Liver (tissue), 2 donors: ENCODE measurements around the gene KRT32.

Experiments
- REST ChIP-seq: IDR thresholded peaks from 2 replicates; pipeline ENCODE4 v1.6.1; 2016; ENCODE audit warnings: antibody characterized with exemption, mild to moderate bottlenecking
- TF ChIP-seq, protein P1 (sequence below): fragments of 150-350 bp; IDR thresholded peaks from 2 replicates; pipeline ENCODE4 v1.5.1; 2017; ENCODE audit warnings: improper control_type of control experiment, low read depth, low read length; ENCODE audit not compliant: missing input control
- donor health status: healthy.

DNA sequence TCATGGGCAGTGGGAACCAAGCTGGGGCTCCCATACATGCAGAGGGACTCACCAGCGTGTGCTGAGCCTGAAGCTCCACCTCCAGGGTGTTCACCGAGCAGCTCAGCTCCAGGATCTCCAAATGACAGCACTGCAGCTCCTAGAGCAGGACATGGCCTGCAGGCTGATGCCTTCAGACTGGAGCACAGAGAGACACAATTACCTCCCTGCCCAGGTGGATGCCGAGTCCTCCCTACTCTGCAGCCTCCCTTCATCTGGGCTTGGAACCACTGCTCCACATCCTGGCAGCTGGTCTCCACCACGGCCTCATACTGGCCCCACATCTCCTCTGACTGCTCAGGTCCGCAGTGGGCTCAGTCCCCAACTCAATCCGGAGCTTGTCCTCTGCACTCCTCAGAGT lies 18.2 kb downstream of the KRT32 start:
- TF ChIP-seq, protein P1, sequence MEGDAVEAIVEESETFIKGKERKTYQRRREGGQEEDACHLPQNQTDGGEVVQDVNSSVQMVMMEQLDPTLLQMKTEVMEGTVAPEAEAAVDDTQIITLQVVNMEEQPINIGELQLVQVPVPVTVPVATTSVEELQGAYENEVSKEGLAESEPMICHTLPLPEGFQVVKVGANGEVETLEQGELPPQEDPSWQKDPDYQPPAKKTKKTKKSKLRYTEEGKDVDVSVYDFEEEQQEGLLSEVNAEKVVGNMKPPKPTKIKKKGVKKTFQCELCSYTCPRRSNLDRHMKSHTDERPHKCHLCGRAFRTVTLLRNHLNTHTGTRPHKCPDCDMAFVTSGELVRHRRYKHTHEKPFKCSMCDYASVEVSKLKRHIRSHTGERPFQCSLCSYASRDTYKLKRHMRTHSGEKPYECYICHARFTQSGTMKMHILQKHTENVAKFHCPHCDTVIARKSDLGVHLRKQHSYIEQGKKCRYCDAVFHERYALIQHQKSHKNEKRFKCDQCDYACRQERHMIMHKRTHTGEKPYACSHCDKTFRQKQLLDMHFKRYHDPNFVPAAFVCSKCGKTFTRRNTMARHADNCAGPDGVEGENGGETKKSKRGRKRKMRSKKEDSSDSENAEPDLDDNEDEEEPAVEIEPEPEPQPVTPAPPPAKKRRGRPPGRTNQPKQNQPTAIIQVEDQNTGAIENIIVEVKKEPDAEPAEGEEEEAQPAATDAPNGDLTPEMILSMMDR, result no peak
- TF ChIP-seq REST, result no peak
